Activated T-cell treated with anti-CD3 and anti-CD28 coated beads, Interleukin-2, amount 50 U/mL, for 1 hour (primary cell): ENCODE measurements around the gene LRRTM1.

Experiments
- DNase-seq: peaks from one replicate; pipeline ENCODE4 v3.0.0-alpha.2; 2020

LRRTM1 gene

GRCh38 chr2:80303909-80304837 lies at the start of gene LRRTM1:
Gene LRRTM1, minus strand, starts transcription at chr2:80304752. Its CDS starts 933 bp downstream, at chr2:80303819.
- no peak for DNase-seq

- no peak for DNase-seq
These were observed 46.7 kb upstream of the LRRTM1 start for GRCh38 chr2:80351231-80351630.

GRCh38 chr2:80348953-80349352 lies 44.4 kb upstream of the LRRTM1 start:
- no peak for DNase-seq

- no peak for DNase-seq
These were observed 43.5 kb upstream of the LRRTM1 start for GRCh38 chr2:80348078-80348477.

- no peak for DNase-seq
These were observed 35.5 kb upstream of the LRRTM1 start for GRCh38 chr2:80340022-80340421.

GRCh38 chr2:80338794-80339193 lies 34.2 kb upstream of the LRRTM1 start:
- DNase-seq = no peak

- DNase-seq = no peak
These were observed 30.9 kb upstream of the LRRTM1 start for GRCh38 chr2:80335411-80335810.

GRCh38 chr2:80333886-80334285 lies 29.3 kb upstream of the LRRTM1 start:
- no peak for DNase-seq

- no peak for DNase-seq
These were observed 26.2 kb upstream of the LRRTM1 start for GRCh38 chr2:80330527-80331450.

GRCh38 chr2:80329491-80329890 lies 24.9 kb upstream of the LRRTM1 start:
- no peak for DNase-seq

- DNase-seq = no peak
These were observed 23.6 kb upstream of the LRRTM1 start for GRCh38 chr2:80328159-80328571.

GRCh38 chr2:80326861-80327260 lies 22.3 kb upstream of the LRRTM1 start:
- no peak for DNase-seq

- DNase-seq = no peak
These were observed 21.7 kb upstream of the LRRTM1 start for GRCh38 chr2:80326214-80326613.

- no peak for DNase-seq
These were observed 20.0 kb upstream of the LRRTM1 start for GRCh38 chr2:80324525-80324924.

- no peak for DNase-seq
These were observed 19.1 kb upstream of the LRRTM1 start for GRCh38 chr2:80323610-80324009.

- DNase-seq = no peak
These were observed 18.4 kb upstream of the LRRTM1 start for GRCh38 chr2:80322958-80323357.

GRCh38 chr2:80322311-80322920 lies 17.9 kb upstream of the LRRTM1 start:
- no peak for DNase-seq

GRCh38 chr2:80312282-80312839 lies 7.8 kb upstream of the LRRTM1 start:
- DNase-seq = no peak

- DNase-seq = no peak
These were observed 6.8 kb upstream of the LRRTM1 start for GRCh38 chr2:80311304-80311703.

GRCh38 chr2:80303006-80303908 lies 1.3 kb downstream of the LRRTM1 start:
- DNase-seq = no peak

GRCh38 chr2:80302314-80303005 lies 2.1 kb downstream of the LRRTM1 start:
- no peak for DNase-seq
